K562 (cell line): ENCODE data around the gene TULP3. TPM values are rescaled to one million over a fixed set of nuclear protein-coding genes. Genes with fewer than 3 reads are reported as not detected.

Source experiments
- ATAC-seq: fragments of 200-7000 bp; cut with Tn5 transposase; 3 replicates; pipeline ENCODE4 v1.9.1; 2020; ENCODE audit warnings: moderate library complexity
- BruUV-seq: library from RNA; stranded (reverse); fragments of 400-500 nt; replicated peaks from 2 replicates; lab custom pipeline; 2021; lab: Mats Ljungman, UMichigan
- CTCF ChIA-PET: fragments of 300-600 bp; formaldehyde crosslinking; extraction: SDS; loops from one replicate; lab custom pipeline; 2021; ENCODE audit warnings: low intra/inter-chr PET ratio; lab: Yijun Ruan, JAX
- POLR2A ChIA-PET: fragments of 300-600, 350-650 bp; sonication (Branson Sonifier 250); formaldehyde crosslinking; extraction: SDS; loops from one replicate; lab custom pipeline; 2021; ENCODE audit warnings: antibody characterized with exemption, inconsistent platforms; lab: Yijun Ruan, JAX
- DNase-seq, 4 experiments: peaks; one replicate each; pipeline versions ENCODE4 v3.0.0 to v3.0.0-alpha.2; 2011 to 2018; ENCODE audit warnings: low spot score in 3 of 4, mixed read lengths in 3 of 4; ENCODE audit errors: extremely low read depth in 1 of 4
- FAIRE-seq: peaks from 2 replicates; lab custom pipeline; 2011; peaks lifted over from hg19 to GRCh38; lab: Jason Lieb, UNC
- H2AFZ ChIP-seq: 2 replicates; pipeline ENCODE4 v1.6.0; 2011; ENCODE audit warnings: low read depth, low read length, control low read depth, inconsistent platforms
- H3K27ac ChIP-seq: fragments of 200-600 bp; 3 replicates; pipeline ENCODE4 v1.8.0; 2011; ENCODE audit warnings: low read depth, mild to moderate bottlenecking, control low read depth, inconsistent platforms, low read length, moderate library complexity, mixed read lengths; ENCODE audit errors: extremely low read depth
- H3K27me3 ChIP-seq, 2 experiments: fragments of 300-600 bp in 1 of 2; 2 replicates in 1 of 2; 3 replicates in 1 of 2; pipeline versions ENCODE4 v1.6.0 to v1.8.0; 2011; ENCODE audit warnings: inconsistent platforms in 2 of 2, low read length in 2 of 2, mild to moderate bottlenecking in 1 of 2, mixed read lengths in 1 of 2, moderate library complexity in 1 of 2; ENCODE audit not compliant: control insufficient read depth in 2 of 2, insufficient read depth in 2 of 2
- H3K36me3 ChIP-seq: fragments of 300-600 bp; 3 replicates; pipeline ENCODE4 v1.8.0; 2011; ENCODE audit warnings: mild to moderate bottlenecking, low read length, inconsistent platforms; ENCODE audit not compliant: control insufficient read depth, insufficient read depth
- H3K4me1 ChIP-seq, 2 experiments: fragments of 200-600 bp in 1 of 2; replicated peaks in 1 of 2; 2 replicates in 1 of 2; 3 replicates in 1 of 2; pipeline versions ENCODE4 v1.5.1 to v1.8.0; 2011; ENCODE audit warnings: inconsistent platforms in 2 of 2, low read length in 2 of 2, mild to moderate bottlenecking in 1 of 2, mixed read lengths in 1 of 2, moderate library complexity in 1 of 2; ENCODE audit not compliant: control insufficient read depth in 2 of 2, insufficient read depth in 2 of 2
- H3K4me2 ChIP-seq: 2 replicates; pipeline ENCODE4 v1.6.1; 2011; ENCODE audit warnings: low read length, control low read depth, inconsistent platforms, mixed read lengths; ENCODE audit not compliant: insufficient read depth
- H3K4me3 ChIP-seq: fragments of 200-600 bp; sonication (generic), shearing (Covaris generic); 2 replicates; pipeline ENCODE4 v1.5.1; 2016; ENCODE audit warnings: control low read depth, inconsistent platforms
- H3K79me2 ChIP-seq: fragments of 200-600 bp; 3 replicates; pipeline ENCODE4 v1.8.0; 2011; ENCODE audit warnings: low read length, inconsistent platforms; ENCODE audit not compliant: control insufficient read depth, insufficient read depth
- H3K9ac ChIP-seq, 2 experiments: 2 replicates each; pipeline versions ENCODE4 v1.6.0 to v1.6.1; 2011; ENCODE audit warnings: low read depth in 2 of 2, low read length in 2 of 2, control low read depth in 1 of 2, inconsistent platforms in 1 of 2, mild to moderate bottlenecking in 1 of 2, mixed read lengths in 1 of 2; ENCODE audit not compliant: insufficient read depth in 1 of 2
- H3K9me1 ChIP-seq: one replicate; pipeline ENCODE4 v1.6.0; 2011; ENCODE audit warnings: inconsistent platforms, mild to moderate bottlenecking, low read length, moderate library complexity; ENCODE audit not compliant: control insufficient read depth, insufficient read depth
- H3K9me3 ChIP-seq: replicated peaks from 2 replicates; pipeline ENCODE4 v1.5.1; 2011; ENCODE audit warnings: low read depth, low read length, inconsistent platforms; ENCODE audit not compliant: control insufficient read depth, insufficient read depth
- H4K20me1 ChIP-seq: replicated peaks from 2 replicates; pipeline ENCODE4 v1.6.1; 2011; ENCODE audit warnings: low read length, inconsistent platforms, mixed read lengths; ENCODE audit not compliant: control insufficient read depth, insufficient read depth
- ATF2 ChIP-seq: sonication (generic); formaldehyde crosslinking; IDR thresholded peaks from 2 replicates; pipeline ENCODE4 v1.8.1; 2022; ENCODE audit warnings: missing genetic modification reagents
- IRF1 ChIP-seq: sonication (generic); formaldehyde crosslinking; IDR thresholded peaks from 2 replicates; pipeline ENCODE4 v1.8.0; 2022; ENCODE audit warnings: missing genetic modification reagents, mild to moderate bottlenecking, borderline replicate concordance
- NFIC ChIP-seq: fragments of 450-650 bp; IDR thresholded peaks from 2 replicates; pipeline ENCODE4 v1.6.1; 2017; ENCODE audit warnings: mild to moderate bottlenecking, inconsistent platforms
- RBM14 ChIP-seq: fragments of 200-400 bp; formaldehyde crosslinking; IDR thresholded peaks from 2 replicates; pipeline ENCODE4 v1.6.1; 2018; ENCODE audit warnings: low read depth, mild to moderate bottlenecking, low read length, moderate library complexity, borderline replicate concordance; ENCODE audit not compliant: insufficient read depth
- RBM25 ChIP-seq: fragments of 200-400 bp; formaldehyde crosslinking; IDR thresholded peaks from 2 replicates; pipeline ENCODE4 v1.6.1; 2018; ENCODE audit warnings: low read length, low read depth, moderate library complexity; ENCODE audit not compliant: severe bottlenecking
- RCOR1 ChIP-seq, 2 experiments: IDR thresholded peaks; 2 replicates each; pipeline ENCODE4 v1.6.1; 2012; ENCODE audit warnings: low read depth in 2 of 2, low read length in 2 of 2, borderline replicate concordance in 1 of 2, improper control_type of control experiment in 1 of 2
- SNRNP70 ChIP-seq: fragments of 200-400 bp; formaldehyde crosslinking; optimal IDR thresholded peaks from 2 replicates; pipeline ENCODE3; 2017; ENCODE audit warnings: low read depth, low read length
- TFAM ChIP-seq: fragments of 250-450 bp; sonication (Bioruptor Pico); conservative IDR thresholded peaks from 2 replicates; pipeline ENCODE4 v1.5.0; 2021; ENCODE audit warnings: mild to moderate bottlenecking, moderate library complexity
- ZFP1 ChIP-seq: fragments of 450-650 bp; formaldehyde crosslinking; IDR thresholded peaks from 2 replicates; pipeline ENCODE4 v1.4.0; 2020; ENCODE audit warnings: mild to moderate bottlenecking, mixed read lengths
- ZNF316 ChIP-seq: fragments of 450-650 bp; IDR thresholded peaks from 2 replicates; pipeline ENCODE4 v1.6.1; 2016
- ZNF384 ChIP-seq: IDR thresholded peaks from 2 replicates; pipeline ENCODE4 v1.6.1; 2012; ENCODE audit warnings: low read depth, low read length, improper control_type of control experiment
- WGBS: fragments of 100-300 bp; shearing (Covaris generic); methylation state at CpG from one replicate; pipeline ENCODE4 v1.1.6; 2016; ENCODE audit warnings: low coverage, mixed read lengths; ENCODE audit not compliant: insufficient coverage; ENCODE audit errors: missing lambda C conversion rate; 5-methylcytosine and 5-hydroxymethylcytosine counted together
- in situ Hi-C: fragments of 300-500 bp; cut with MboI; formaldehyde crosslinking; loops from 4 replicates; pipeline ENCODE4 v1.15.0; 2018; ENCODE audit warnings: inconsistent platforms, mixed read lengths
- intact Hi-C: fragments of 100-400 bp; cut with micrococcal nuclease; formaldehyde crosslinking; loops from 2 replicates; pipeline ENCODE4 v1.14.2; 2022
- polyA plus RNA-seq, 8 experiments: library from polyadenylated mRNA; depleted of rRNA in 4 of 8; stranded (reverse) in 5 of 8; unstranded in 3 of 8; fragments of >200 nt; fragmentation: Nextera tagmentation in 2 of 8; fragmentation: Illumina TruSeq in 1 of 8; extraction: Ambion mirVana in 2 of 8; extraction: Trizol in 1 of 8; gene quantifications; 2 replicates each; pipeline versions ENCODE4 v1.2.1 to v1.2.3, GENCODE V29; 2011 to 2014; ENCODE audit warnings: inconsistent platforms in 1 of 8, missing spikeins in 1 of 8
- total RNA-seq, 7 experiments: library from RNA; depleted of rRNA in 6 of 7; stranded (reverse); fragments of >200 nt in 6 of 7; fragmentation: Illumina TruSeq in 2 of 7; extraction: Trizol in 2 of 7; gene quantifications; 2 replicates each; pipeline versions ENCODE4 v1.2.1 to v1.2.3, GENCODE V29; 2011 to 2021; ENCODE audit warnings: low replicate concordance in 1 of 7
- TF ChIP-seq, protein P1 (sequence below), 2 experiments: fragments of 450-650 bp; formaldehyde crosslinking in 1 of 2; IDR thresholded peaks; 2 replicates each; pipeline versions ENCODE4 v1.4.0 to v1.6.1; 2014 to 2020; ENCODE audit warnings: mild to moderate bottlenecking in 2 of 2, borderline replicate concordance in 1 of 2, low read depth in 1 of 2

Gene TULP3
- total and polyA plus RNA-seq, 9 of the 15 experiments (the other 6 are each of a cell fraction or from before 2014, with no cell fraction given), result 3.6 to 13.3 (median 7.3) TPM

GRCh38 chr12:2936301-2936700, 45.6 kb downstream of the TULP3 start:
- DNase-seq, result no peak
- no peaks in the 10 kb centered on the region for H3K27me3 ChIP-seq
- H3K4me2 ChIP-seq, result no peak overlapping the region
- intact Hi-C loops (no loop called here), in situ Hi-C loops (no loop called here)
- FAIRE-seq, result no peak
- ChIA-PET POLR2A (no interaction called here), CTCF (no interaction called here)
- peaks cover 5 to 6% of the 10 kb centered on the region in 2 experiments; a peak in 3 of 5 replicates for H3K4me1 ChIP-seq
- H3K9me3 ChIP-seq, result no peaks in the 10 kb centered on the region
- no peaks in the 10 kb centered on the region for H3K79me2 ChIP-seq
- H4K20me1 ChIP-seq, result no peaks in the 10 kb centered on the region
- no TSS peak for BruUV-seq
- H3K4me3 ChIP-seq, result no peak overlapping the region
- no peak overlapping the region for H3K27ac ChIP-seq
- peaks cover under 1% of the 10 kb centered on the region; the same call in 2 of the 3 replicates for H3K36me3 ChIP-seq
- H3K9me1 ChIP-seq, result peaks cover 2% of the 10 kb centered on the region
- WGBS, result 78% methylated on average over 8 of the region's 11 CpGs
- TF ChIP-seq ZNF384 (no peak), NFIC (no peak), TFAM (CRISPR knock-in tag) (no peak), RCOR1 (IDR thresholded peaks at IDR 0.05; ENCODE audit: borderline replicate concordance in 1 of 2, low read depth in 2 of 2, low read length in 2 of 2) (no peak), ZFP1 (no peak), ZNF316 (no peak), SNRNP70 (no peak), IRF1 (CRISPR knock-in tag) (no peak), RBM14 (no peak), ATF2 (CRISPR knock-in tag) (no peak), RBM25 (no peak)
- TF ChIP-seq, protein P1, sequence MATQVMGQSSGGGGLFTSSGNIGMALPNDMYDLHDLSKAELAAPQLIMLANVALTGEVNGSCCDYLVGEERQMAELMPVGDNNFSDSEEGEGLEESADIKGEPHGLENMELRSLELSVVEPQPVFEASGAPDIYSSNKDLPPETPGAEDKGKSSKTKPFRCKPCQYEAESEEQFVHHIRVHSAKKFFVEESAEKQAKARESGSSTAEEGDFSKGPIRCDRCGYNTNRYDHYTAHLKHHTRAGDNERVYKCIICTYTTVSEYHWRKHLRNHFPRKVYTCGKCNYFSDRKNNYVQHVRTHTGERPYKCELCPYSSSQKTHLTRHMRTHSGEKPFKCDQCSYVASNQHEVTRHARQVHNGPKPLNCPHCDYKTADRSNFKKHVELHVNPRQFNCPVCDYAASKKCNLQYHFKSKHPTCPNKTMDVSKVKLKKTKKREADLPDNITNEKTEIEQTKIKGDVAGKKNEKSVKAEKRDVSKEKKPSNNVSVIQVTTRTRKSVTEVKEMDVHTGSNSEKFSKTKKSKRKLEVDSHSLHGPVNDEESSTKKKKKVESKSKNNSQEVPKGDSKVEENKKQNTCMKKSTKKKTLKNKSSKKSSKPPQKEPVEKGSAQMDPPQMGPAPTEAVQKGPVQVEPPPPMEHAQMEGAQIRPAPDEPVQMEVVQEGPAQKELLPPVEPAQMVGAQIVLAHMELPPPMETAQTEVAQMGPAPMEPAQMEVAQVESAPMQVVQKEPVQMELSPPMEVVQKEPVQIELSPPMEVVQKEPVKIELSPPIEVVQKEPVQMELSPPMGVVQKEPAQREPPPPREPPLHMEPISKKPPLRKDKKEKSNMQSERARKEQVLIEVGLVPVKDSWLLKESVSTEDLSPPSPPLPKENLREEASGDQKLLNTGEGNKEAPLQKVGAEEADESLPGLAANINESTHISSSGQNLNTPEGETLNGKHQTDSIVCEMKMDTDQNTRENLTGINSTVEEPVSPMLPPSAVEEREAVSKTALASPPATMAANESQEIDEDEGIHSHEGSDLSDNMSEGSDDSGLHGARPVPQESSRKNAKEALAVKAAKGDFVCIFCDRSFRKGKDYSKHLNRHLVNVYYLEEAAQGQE (IDR thresholded peaks at IDR 0.05; ENCODE audit: borderline replicate concordance), result no peak
- TF ChIP-seq, protein P1 (CRISPR knock-in tag; IDR thresholded peaks at IDR 0.05; ENCODE audit: low read depth), result no peak
- TF ChIP-seq, all 486 proteins: peak for 0
- Histone ChIP-seq H2AFZ (no peak overlapping the region), H3K9ac (no peak overlapping the region)
- no peak for ATAC-seq
